Measurements from ENCODE around the gene RPL22L1.
"Not testable (repeated sequence)": the region's sequence is repeated elsewhere in the genome, so short reads cannot be mapped to it uniquely, and the experiment has no call there.

The RPL22L1 gene

GRCh38 chr3:170877311-170877710 lies 7.3 kb upstream of the RPL22L1 start:
- DNase-seq, result not testable (repeated sequence)

- no peak for DNase-seq
These were observed 6.5 kb upstream of the RPL22L1 start for GRCh38 chr3:170876537-170876936.

GRCh38 chr3:170869239-170869590 lies 780 bp downstream of the RPL22L1 start:
- DNase-seq, result no peak

- no peak for DNase-seq
These were observed 1.3 kb downstream of the RPL22L1 start for GRCh38 chr3:170868577-170869238.

- no peak for DNase-seq
These were observed 2.7 kb downstream of the RPL22L1 start for GRCh38 chr3:170867143-170867937.

- no peak for DNase-seq
These were observed 3.5 kb downstream of the RPL22L1 start for GRCh38 chr3:170866499-170866898.

- DNase-seq, result no peak
These were observed 4.5 kb downstream of the RPL22L1 start for GRCh38 chr3:170865209-170866094.

- no peak for DNase-seq
These were observed 5.3 kb downstream of the RPL22L1 start for GRCh38 chr3:170864525-170865208.

GRCh38 chr3:170863816-170864215 lies 6.2 kb downstream of the RPL22L1 start:
- no peak for DNase-seq

GRCh38 chr3:170862618-170863374 lies 7.2 kb downstream of the RPL22L1 start:
- DNase-seq, result no peak

GRCh38 chr3:170858599-170858998 lies 11.4 kb downstream of the RPL22L1 start:
- no peak for DNase-seq

- no peak for DNase-seq
These were observed 17.7 kb downstream of the RPL22L1 start for GRCh38 chr3:170852324-170852723.

GRCh38 chr3:170848292-170848917 lies 21.6 kb downstream of the RPL22L1 start:
- DNase-seq, result no peak

- no peak for DNase-seq
These were observed 25.6 kb downstream of the RPL22L1 start for GRCh38 chr3:170844377-170844776.

GRCh38 chr3:170840291-170840859 lies 29.6 kb downstream of the RPL22L1 start:
- no peak for DNase-seq

GRCh38 chr3:170839518-170840100 lies 30.4 kb downstream of the RPL22L1 start:
- DNase-seq, result no peak

GRCh38 chr3:170836491-170836890 lies 33.5 kb downstream of the RPL22L1 start:
- no peak for DNase-seq

GRCh38 chr3:170835336-170835735 lies 34.7 kb downstream of the RPL22L1 start:
- DNase-seq, result no peak

- DNase-seq, result no peak
These were observed 39.4 kb downstream of the RPL22L1 start for GRCh38 chr3:170830580-170830979.

GRCh38 chr3:170829546-170830272 lies 40.3 kb downstream of the RPL22L1 start:
- no peak for DNase-seq
